ENCODE measurements around the gene GPR4. TPM values are rescaled to one million over a fixed set of nuclear protein-coding genes. Genes with fewer than 3 reads are reported as not detected.

Gene GPR4
- total RNA-seq, 1 donor from 2014 or later: 0.30 TPM

- H3K36me3 Mint-ChIP-seq (ENCODE audit: low read depth, unreplicated experiment): peaks cover 9% of the 10 kb centered on the region
- H3K4me1 Mint-ChIP-seq (ENCODE audit: low read depth, unreplicated experiment): no peaks in the 10 kb centered on the region
- Histone ChIP-seq H3K4me2 (ENCODE audit: low read length) (no peak overlapping the region), H3K36me3 (ENCODE audit: insufficient read depth, low read length) (no peaks in the 10 kb centered on the region), H3K4me3 (ENCODE audit: insufficient read depth, low read depth, low read length) (no peak overlapping the region), H3K4me1 (ENCODE audit: insufficient read depth, low read length) (no peaks in the 10 kb centered on the region), H4K20me1 (ENCODE audit: insufficient read depth, low read length) (peaks cover 54% of the 10 kb centered on the region), H3K27ac (ENCODE audit: low read depth, low read length) (no peak overlapping the region), H3K27me3 (ENCODE audit: insufficient read depth, low read length) (no peaks in the 10 kb centered on the region), H2AFZ (ENCODE audit: low read depth, low read length) (no peak overlapping the region), H3K9ac (ENCODE audit: low read length) (no peak overlapping the region), H3K79me2 (ENCODE audit: insufficient read depth, low read length) (no peaks in the 10 kb centered on the region), H3K9me3 (ENCODE audit: insufficient read depth, low read depth, low read length) (no peaks in the 10 kb centered on the region)
- TF ChIP-seq CTCF (IDR thresholded peaks at IDR 0.05; ENCODE audit: insufficient read depth, low read depth, low read length) (no peak), EZH2 (IDR thresholded peaks at IDR 0.05; ENCODE audit: insufficient read depth, low read length) (no peak)
- FAIRE-seq (no peak), DNase-seq (ENCODE audit: low read depth) (no peak)
- no peak overlapping the region for H3K4me3 Mint-ChIP-seq (ENCODE audit: unreplicated experiment)
- no peaks in the 10 kb centered on the region for H3K27me3 Mint-ChIP-seq (ENCODE audit: low read depth, unreplicated experiment)
- peaks cover 2% of the 10 kb centered on the region for H3K9me3 Mint-ChIP-seq (ENCODE audit: unreplicated experiment)
- H3K27ac Mint-ChIP-seq (ENCODE audit: unreplicated experiment): no peak overlapping the region
These were observed 48.5 kb downstream of the GPR4 start for GRCh38 chr19:45553464-45553863.

- peaks cover 2% of the 10 kb centered on the region for H3K36me3 Mint-ChIP-seq (ENCODE audit: low read depth, unreplicated experiment)
- H3K4me3 Mint-ChIP-seq (ENCODE audit: unreplicated experiment): no peak overlapping the region
- peaks cover 2% of the 10 kb centered on the region for H3K9me3 Mint-ChIP-seq (ENCODE audit: unreplicated experiment)
- FAIRE-seq (no peak), DNase-seq (ENCODE audit: low read depth) (no peak)
- no peak overlapping the region for H3K9ac ChIP-seq (ENCODE audit: low read length)
- H3K4me2 ChIP-seq (ENCODE audit: low read length): no peak overlapping the region
- no peaks in the 10 kb centered on the region for H3K4me1 Mint-ChIP-seq (ENCODE audit: low read depth, unreplicated experiment)
- H4K20me1 ChIP-seq (ENCODE audit: insufficient read depth, low read length): peaks cover 6% of the 10 kb centered on the region
- no peaks in the 10 kb centered on the region for H3K27me3 Mint-ChIP-seq (ENCODE audit: low read depth, unreplicated experiment)
- no peaks in the 10 kb centered on the region for H3K79me2 ChIP-seq (ENCODE audit: insufficient read depth, low read length)
- no peaks in the 10 kb centered on the region for H3K27me3 ChIP-seq (ENCODE audit: insufficient read depth, low read length)
- H3K27ac Mint-ChIP-seq (ENCODE audit: unreplicated experiment): no peak overlapping the region
- no peak overlapping the region for H3K27ac ChIP-seq (ENCODE audit: low read depth, low read length)
- TF ChIP-seq EZH2 (IDR thresholded peaks at IDR 0.05; ENCODE audit: insufficient read depth, low read length) (no peak), CTCF (IDR thresholded peaks at IDR 0.05; ENCODE audit: insufficient read depth, low read depth, low read length) (no peak)
- no peak overlapping the region for H2AFZ ChIP-seq (ENCODE audit: low read depth, low read length)
- no peaks in the 10 kb centered on the region for H3K36me3 ChIP-seq (ENCODE audit: insufficient read depth, low read length)
- H3K4me3 ChIP-seq (ENCODE audit: insufficient read depth, low read depth, low read length): no peak overlapping the region
- H3K9me3 ChIP-seq (ENCODE audit: insufficient read depth, low read depth, low read length): no peaks in the 10 kb centered on the region
- H3K4me1 ChIP-seq (ENCODE audit: insufficient read depth, low read length): no peaks in the 10 kb centered on the region
These were observed 53.9 kb downstream of the GPR4 start for GRCh38 chr19:45547965-45548609.

GRCh38 chr19:45547211-45547770 is 54.7 kb downstream of the GPR4 start:
- H3K4me3 ChIP-seq (ENCODE audit: insufficient read depth, low read depth, low read length): no peak overlapping the region
- H3K4me2 ChIP-seq (ENCODE audit: low read length): no peak overlapping the region
- H3K27me3 ChIP-seq (ENCODE audit: insufficient read depth, low read length): no peaks in the 10 kb centered on the region
- DNase-seq (ENCODE audit: low read depth) (no peak), FAIRE-seq (no peak)
- H3K27me3 Mint-ChIP-seq (ENCODE audit: low read depth, unreplicated experiment): no peaks in the 10 kb centered on the region
- no peaks in the 10 kb centered on the region for H3K4me1 Mint-ChIP-seq (ENCODE audit: low read depth, unreplicated experiment)
- TF ChIP-seq CTCF (IDR thresholded peaks at IDR 0.05; ENCODE audit: insufficient read depth, low read depth, low read length) (no peak), EZH2 (IDR thresholded peaks at IDR 0.05; ENCODE audit: insufficient read depth, low read length) (no peak)
- no peaks in the 10 kb centered on the region for H3K36me3 ChIP-seq (ENCODE audit: insufficient read depth, low read length)
- H3K27ac ChIP-seq (ENCODE audit: low read depth, low read length): no peak overlapping the region
- H3K9me3 ChIP-seq (ENCODE audit: insufficient read depth, low read depth, low read length): no peaks in the 10 kb centered on the region
- H2AFZ ChIP-seq (ENCODE audit: low read depth, low read length): no peak overlapping the region
- H3K4me3 Mint-ChIP-seq (ENCODE audit: unreplicated experiment): peak overlapping the region; percentile 57
- H3K27ac Mint-ChIP-seq (ENCODE audit: unreplicated experiment): no peak overlapping the region
- H3K9ac ChIP-seq (ENCODE audit: low read length): no peak overlapping the region
- H3K9me3 Mint-ChIP-seq (ENCODE audit: unreplicated experiment): peaks cover 2% of the 10 kb centered on the region
- H4K20me1 ChIP-seq (ENCODE audit: insufficient read depth, low read length): peaks cover 3% of the 10 kb centered on the region
- H3K36me3 Mint-ChIP-seq (ENCODE audit: low read depth, unreplicated experiment): no peaks in the 10 kb centered on the region
- H3K79me2 ChIP-seq (ENCODE audit: insufficient read depth, low read length): no peaks in the 10 kb centered on the region
- no peaks in the 10 kb centered on the region for H3K4me1 ChIP-seq (ENCODE audit: insufficient read depth, low read length)

Data from astrocyte (in vitro differentiated cells and primary cell).